Tibial nerve (tissue), 4 donors: Measurements from ENCODE around the gene RBMS3. TPM values are rescaled to one million over a fixed set of nuclear protein-coding genes. Genes with fewer than 3 reads are reported as not detected.

ENCODE experiments used
- DNase-seq, 2 donors: peaks; one replicate each; pipeline ENCODE4 v3.0.0-alpha.2; 2019; ENCODE audit warnings: low spot score in 2 of 2
- H3K27ac ChIP-seq, 4 donors: fragments of 200-600 bp; sonication (generic) in 3 of 4; one replicate each; pipeline ENCODE4 v1.5.1; 2017 to 2019; ENCODE audit warnings: mild to moderate bottlenecking in 1 of 4
- H3K27me3 ChIP-seq, 2 donors: fragments of 200-600 bp; sonication (generic) in 1 of 2; one replicate each; pipeline versions ENCODE4 v1.5.1 to v1.6.0; 2017 to 2019
- H3K36me3 ChIP-seq, 3 donors: fragments of 200-600 bp; sonication (generic); one replicate each; pipeline ENCODE4 v1.5.1; 2018 to 2019
- H3K4me1 ChIP-seq, 4 donors: fragments of 200-600 bp; sonication (generic) in 3 of 4; one replicate each; pipeline ENCODE4 v1.5.1; 2017 to 2019
- H3K4me3 ChIP-seq, 4 donors: fragments of 200-600 bp; sonication (generic) in 3 of 4; one replicate each; pipeline ENCODE4 v1.5.1; 2017 to 2019; ENCODE audit warnings: mild to moderate bottlenecking in 1 of 4, moderate library complexity in 1 of 4
- H3K9me3 ChIP-seq, 4 donors: fragments of 200-600 bp; sonication (generic) in 3 of 4; one replicate each; pipeline ENCODE4 v1.5.1; 2017 to 2019
- EP300 ChIP-seq, 2 donors: sonication (generic); formaldehyde crosslinking; IDR thresholded peaks; one replicate each; pipeline ENCODE4 v1.6.1; 2017; ENCODE audit warnings: antibody characterized with exemption in 2 of 2, mild to moderate bottlenecking in 1 of 2
- POLR2A ChIP-seq, 2 donors: fragments of 450-650 bp; IDR thresholded peaks; one replicate each; pipeline ENCODE4 v1.6.1; 2017; ENCODE audit warnings: antibody characterized with exemption in 2 of 2, mild to moderate bottlenecking in 2 of 2, moderate library complexity in 2 of 2
- WGBS, 2 donors: methylation state at CpG; one replicate each; pipeline ENCODE4 v1.1.5; 2018; 5-methylcytosine and 5-hydroxymethylcytosine counted together
- total RNA-seq, 4 donors: library from RNA; depleted of rRNA; stranded (reverse); fragments of >200 nt; gene quantifications; one replicate each; pipeline ENCODE4 v1.1.0, GENCODE V29; 2016
- TF ChIP-seq, protein P1 (sequence below), 5 experiments: fragments of 200-600 bp in 3 of 5; fragments of 450-650 bp in 2 of 5; sonication (generic) in 3 of 5; IDR thresholded peaks; one replicate each; pipeline ENCODE4 v1.5.1; 2016 to 2019; ENCODE audit warnings: antibody characterized with exemption in 5 of 5, mild to moderate bottlenecking in 3 of 5, moderate library complexity in 2 of 5

Gene RBMS3
- total RNA-seq, 4 donors from 2014 or later, result 157 to 175 (median 161) TPM

GRCh38 chr3:29591579-29591978 lies 310.7 kb downstream of the RBMS3 start:
- H3K27me3 ChIP-seq, result no peaks in the 10 kb centered on the region
- TF ChIP-seq, protein P1, sequence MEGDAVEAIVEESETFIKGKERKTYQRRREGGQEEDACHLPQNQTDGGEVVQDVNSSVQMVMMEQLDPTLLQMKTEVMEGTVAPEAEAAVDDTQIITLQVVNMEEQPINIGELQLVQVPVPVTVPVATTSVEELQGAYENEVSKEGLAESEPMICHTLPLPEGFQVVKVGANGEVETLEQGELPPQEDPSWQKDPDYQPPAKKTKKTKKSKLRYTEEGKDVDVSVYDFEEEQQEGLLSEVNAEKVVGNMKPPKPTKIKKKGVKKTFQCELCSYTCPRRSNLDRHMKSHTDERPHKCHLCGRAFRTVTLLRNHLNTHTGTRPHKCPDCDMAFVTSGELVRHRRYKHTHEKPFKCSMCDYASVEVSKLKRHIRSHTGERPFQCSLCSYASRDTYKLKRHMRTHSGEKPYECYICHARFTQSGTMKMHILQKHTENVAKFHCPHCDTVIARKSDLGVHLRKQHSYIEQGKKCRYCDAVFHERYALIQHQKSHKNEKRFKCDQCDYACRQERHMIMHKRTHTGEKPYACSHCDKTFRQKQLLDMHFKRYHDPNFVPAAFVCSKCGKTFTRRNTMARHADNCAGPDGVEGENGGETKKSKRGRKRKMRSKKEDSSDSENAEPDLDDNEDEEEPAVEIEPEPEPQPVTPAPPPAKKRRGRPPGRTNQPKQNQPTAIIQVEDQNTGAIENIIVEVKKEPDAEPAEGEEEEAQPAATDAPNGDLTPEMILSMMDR (IDR thresholded peaks at IDR 0.05), result no peak
- TF ChIP-seq EP300 (IDR thresholded peaks at IDR 0.05) (no peak), POLR2A (IDR thresholded peaks at IDR 0.05) (no peak)
- WGBS, 2 donors, result 70 to 72% methylated on average over 3 of the region's 3 CpGs
- H3K27ac ChIP-seq, result no peak overlapping the region
- H3K9me3 ChIP-seq, result no peaks in the 10 kb centered on the region
- H3K36me3 ChIP-seq, result no peaks in the 10 kb centered on the region
- peaks cover 0 to 9% (median 0%) of the 10 kb centered on the region in 4 donors for H3K4me1 ChIP-seq
- H3K4me3 ChIP-seq, result no peak overlapping the region
- no peak for DNase-seq

DNA sequence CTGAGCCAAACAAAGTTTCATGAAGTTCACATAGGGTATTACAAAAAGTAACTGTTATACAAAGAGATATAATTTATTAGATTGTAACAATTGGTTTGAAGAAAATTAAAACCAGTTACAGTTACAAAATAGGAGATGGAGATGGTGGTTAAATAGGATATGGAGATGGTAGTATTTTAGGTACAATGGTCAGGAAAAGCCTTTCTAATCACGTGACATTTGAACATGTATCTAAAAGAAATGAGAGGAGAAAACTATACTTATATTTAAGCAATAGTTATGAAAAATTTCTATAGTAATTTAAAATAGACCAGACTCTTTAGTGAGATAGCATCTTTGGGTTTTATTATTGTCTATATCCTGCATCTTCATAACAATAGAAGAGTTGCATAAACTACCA lies 312.9 kb downstream of the RBMS3 start:
- Histone ChIP-seq H3K9me3 (no peaks in the 10 kb centered on the region), H3K4me1 (peaks cover 0 to 27% (median 0%) of the 10 kb centered on the region in 4 donors), H3K27ac (no peak overlapping the region), H3K27me3 (no peaks in the 10 kb centered on the region), H3K4me3 (no peak overlapping the region), H3K36me3 (no peaks in the 10 kb centered on the region)
- TF ChIP-seq, protein P1 (IDR thresholded peaks at IDR 0.05), result no peak
- TF ChIP-seq EP300 (IDR thresholded peaks at IDR 0.05) (no peak), POLR2A (IDR thresholded peaks at IDR 0.05) (no peak)
- DNase-seq, result no peak
- 90 to 92% methylated on average over 1 of the region's 1 CpG for WGBS, 2 donors

DNA sequence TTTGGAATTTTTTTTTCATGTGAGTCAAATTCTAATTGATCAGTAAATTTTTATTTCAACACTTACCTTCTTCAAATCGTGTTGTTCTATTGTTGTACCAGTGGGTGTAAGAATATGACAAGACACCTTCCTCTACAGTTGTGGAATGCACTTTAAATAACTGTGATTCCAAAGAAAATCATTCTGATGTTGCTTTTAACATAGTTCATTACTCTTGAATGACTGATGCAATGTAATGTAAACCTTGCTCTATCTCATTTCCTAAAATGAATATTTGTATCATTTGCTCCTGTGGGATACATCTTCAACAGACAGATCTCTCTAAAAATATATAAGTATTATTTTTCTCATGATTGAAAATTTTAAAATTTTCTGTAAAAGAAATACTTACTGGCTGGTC lies 313.4 kb downstream of the RBMS3 start:
- TF ChIP-seq EP300 (IDR thresholded peaks at IDR 0.05) (no peak), POLR2A (IDR thresholded peaks at IDR 0.05) (no peak)
- TF ChIP-seq, protein P1 (IDR thresholded peaks at IDR 0.05), result no peak
- Histone ChIP-seq H3K9me3 (no peaks in the 10 kb centered on the region), H3K4me3 (no peak overlapping the region), H3K36me3 (no peaks in the 10 kb centered on the region), H3K27ac (no peak overlapping the region), H3K27me3 (no peaks in the 10 kb centered on the region), H3K4me1 (peaks cover 0 to 29% (median 0%) of the 10 kb centered on the region in 4 donors)
- DNase-seq, result no peak
- 77 to 78% methylated on average over 1 of the region's 1 CpG for WGBS, 2 donors

DNA sequence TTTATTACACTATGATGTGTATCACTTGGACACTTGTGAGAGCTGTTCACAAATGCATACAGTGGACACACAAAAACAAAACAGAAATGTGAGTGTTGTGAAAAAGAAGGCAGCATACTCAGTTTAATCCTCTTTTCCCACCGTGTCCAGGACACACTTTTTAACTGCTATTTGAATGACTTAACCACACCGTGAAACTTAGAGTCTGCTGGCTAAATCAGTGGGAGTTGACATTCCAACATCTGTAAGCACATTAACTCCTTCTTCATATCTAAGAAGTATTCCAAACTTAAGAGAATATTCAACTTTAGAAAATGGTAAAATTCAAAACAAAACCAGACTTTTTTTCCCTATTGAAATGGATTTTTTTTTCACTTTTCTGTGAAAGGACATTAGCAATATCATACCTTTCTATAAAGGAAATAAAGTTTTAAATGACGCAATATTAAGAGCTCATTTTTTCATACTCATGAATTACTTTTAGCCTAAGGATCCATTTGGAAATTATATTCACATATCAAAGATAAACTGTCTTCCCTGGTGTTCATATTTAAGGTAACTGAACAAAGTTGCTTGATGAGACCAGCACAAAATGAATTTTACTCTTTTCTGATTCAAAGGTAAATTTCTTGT lies 316.6 kb downstream of the RBMS3 start:
- H3K27me3 ChIP-seq, result no peaks in the 10 kb centered on the region
- H3K36me3 ChIP-seq, result no peaks in the 10 kb centered on the region
- H3K27ac ChIP-seq, result no peak overlapping the region
- WGBS, 2 donors, result 40 to 46% methylated on average over 3 of the region's 3 CpGs
- peaks cover 0 to 20% (median 0%) of the 10 kb centered on the region in 4 donors for H3K4me1 ChIP-seq
- TF ChIP-seq, protein P1 (IDR thresholded peaks at IDR 0.05), result no peak
- TF ChIP-seq EP300 (IDR thresholded peaks at IDR 0.05) (no peak), POLR2A (IDR thresholded peaks at IDR 0.05) (no peak)
- DNase-seq, result no peak
- no peaks in the 10 kb centered on the region for H3K9me3 ChIP-seq
- no peak overlapping the region for H3K4me3 ChIP-seq

DNA sequence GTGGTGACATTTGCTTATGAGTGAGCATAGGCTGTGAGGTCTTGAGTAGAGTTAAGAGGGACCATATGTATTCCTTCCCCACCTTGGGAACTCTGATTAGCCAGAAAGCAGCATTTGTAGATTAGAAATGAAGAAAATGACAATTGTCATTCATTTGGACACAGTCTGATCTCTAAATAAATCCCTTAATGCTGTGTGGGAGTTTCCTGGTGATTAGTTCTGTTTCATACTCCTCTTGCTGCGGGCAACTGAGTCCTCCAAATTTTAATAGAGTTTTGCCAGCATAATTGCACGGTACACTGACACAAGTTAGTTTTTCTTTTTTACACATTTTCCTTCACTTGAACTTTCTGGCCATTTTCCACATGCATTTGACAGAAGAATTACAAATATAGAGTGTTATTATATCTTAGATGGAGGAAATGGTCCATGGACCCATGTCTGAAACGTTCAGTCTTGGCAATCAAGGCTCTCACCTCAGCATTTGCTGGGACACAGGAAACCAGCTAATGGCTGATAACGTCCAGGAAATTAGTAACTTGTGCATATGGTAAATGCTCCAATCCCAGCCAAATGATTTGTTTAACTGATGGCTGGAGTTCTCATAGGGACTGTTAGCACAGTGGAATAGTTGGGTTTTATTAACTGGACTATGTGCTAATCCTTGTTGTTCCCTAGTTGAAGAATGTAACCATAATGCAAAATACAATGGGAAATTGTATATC lies 321.2 kb downstream of the RBMS3 start:
- Histone ChIP-seq H3K4me1 (peaks cover 0 to 35% (median 0%) of the 10 kb centered on the region in 4 donors), H3K9me3 (no peaks in the 10 kb centered on the region), H3K36me3 (no peaks in the 10 kb centered on the region), H3K4me3 (no peak overlapping the region), H3K27ac (no peak overlapping the region), H3K27me3 (no peaks in the 10 kb centered on the region)
- no peak for DNase-seq
- TF ChIP-seq EP300 (IDR thresholded peaks at IDR 0.05), result no peak
- WGBS, 2 donors, result 52 to 55% methylated on average over 4 of the region's 4 CpGs
